ENCODE data around the gene IPO11. TPM values are rescaled to one million over a fixed set of nuclear protein-coding genes. Genes with fewer than 3 reads are reported as not detected.

Gene IPO11
- total RNA-seq, 1 experiment from 2014 or later, result 66.5 TPM

- Histone ChIP-seq H3K36me3 (ENCODE audit: insufficient read depth, low read length, poor library complexity, severe bottlenecking) (peaks cover 63% of the 10 kb centered on the region), H3K9me3 (ENCODE audit: low read depth, low read length, poor library complexity, severe bottlenecking) (no peaks in the 10 kb centered on the region), H3K27ac (ENCODE audit: low read depth, low read length, poor library complexity, severe bottlenecking) (no peak overlapping the region), H3K4me1 (ENCODE audit: insufficient read depth, low read length, poor library complexity, severe bottlenecking) (no peaks in the 10 kb centered on the region), H3K4me3 (ENCODE audit: low read depth, low read length, poor library complexity, severe bottlenecking) (no peak overlapping the region), H3K27me3 (replicated peaks; ENCODE audit: insufficient read depth, low read depth, low read length, poor library complexity) (no peaks in the 10 kb centered on the region)
- intact Hi-C loops (cut with micrococcal nuclease; ENCODE audit: unreplicated experiment), result no loop called here
- TF ChIP-seq CTCF (conservative IDR thresholded peaks at IDR 0.05; ENCODE audit: low read depth, low read length) (no peak), EZH2 (IDR thresholded peaks at IDR 0.05; ENCODE audit: borderline replicate concordance, low read depth, low read length, poor library complexity, severe bottlenecking) (no peak)
- ChIA-PET CTCF (no interaction called here), POLR2A (ENCODE audit: low non-redundant PET) (no interaction called here)
- no peak for DNase-seq (ENCODE audit: low spot score)
- no TSS peak for BruUV-seq (replicated peaks)
Observed at GRCh38 chr5:62375627-62376026, 36.9 kb upstream of the IPO11 start.

- Histone ChIP-seq H3K9me3 (ENCODE audit: low read depth, low read length, poor library complexity, severe bottlenecking) (no peaks in the 10 kb centered on the region), H3K4me1 (ENCODE audit: insufficient read depth, low read length, poor library complexity, severe bottlenecking) (no peaks in the 10 kb centered on the region), H3K27me3 (replicated peaks; ENCODE audit: insufficient read depth, low read depth, low read length, poor library complexity) (no peaks in the 10 kb centered on the region), H3K4me3 (ENCODE audit: low read depth, low read length, poor library complexity, severe bottlenecking) (no peak overlapping the region), H3K27ac (ENCODE audit: low read depth, low read length, poor library complexity, severe bottlenecking) (no peak overlapping the region), H3K36me3 (ENCODE audit: insufficient read depth, low read length, poor library complexity, severe bottlenecking) (peaks cover 67% of the 10 kb centered on the region)
- intact Hi-C loops (cut with micrococcal nuclease; ENCODE audit: unreplicated experiment), result no loop called here
- TF ChIP-seq CTCF (conservative IDR thresholded peaks at IDR 0.05; ENCODE audit: low read depth, low read length) (no peak), EZH2 (IDR thresholded peaks at IDR 0.05; ENCODE audit: borderline replicate concordance, low read depth, low read length, poor library complexity, severe bottlenecking) (no peak)
- POLR2A ChIA-PET (ENCODE audit: low non-redundant PET), result no interaction called here
- CTCF ChIA-PET, result no interaction called here
- BruUV-seq (replicated peaks), result no TSS peak
- DNase-seq (ENCODE audit: low spot score), result no peak
Observed at GRCh38 chr5:62376064-62376463, 36.5 kb upstream of the IPO11 start.

- ChIA-PET POLR2A (ENCODE audit: low non-redundant PET) (no interaction called here), CTCF (no interaction called here)
- H3K4me1 ChIP-seq (ENCODE audit: insufficient read depth, low read length, poor library complexity, severe bottlenecking), result no peaks in the 10 kb centered on the region
- H3K36me3 ChIP-seq (ENCODE audit: insufficient read depth, low read length, poor library complexity, severe bottlenecking), result peaks cover 88% of the 10 kb centered on the region
- intact Hi-C loops (cut with micrococcal nuclease; ENCODE audit: unreplicated experiment), result no loop called here
- no peak for DNase-seq (ENCODE audit: low spot score)
- H3K27ac ChIP-seq (ENCODE audit: low read depth, low read length, poor library complexity, severe bottlenecking), result no peak overlapping the region
- TF ChIP-seq EZH2 (IDR thresholded peaks at IDR 0.05; ENCODE audit: borderline replicate concordance, low read depth, low read length, poor library complexity, severe bottlenecking) (no peak), CTCF (conservative IDR thresholded peaks at IDR 0.05; ENCODE audit: low read depth, low read length) (no peak)
- H3K4me3 ChIP-seq (ENCODE audit: low read depth, low read length, poor library complexity, severe bottlenecking), result no peak overlapping the region
- no peaks in the 10 kb centered on the region for H3K27me3 ChIP-seq (replicated peaks; ENCODE audit: insufficient read depth, low read depth, low read length, poor library complexity)
- no TSS peak for BruUV-seq (replicated peaks)
- no peaks in the 10 kb centered on the region for H3K9me3 ChIP-seq (ENCODE audit: low read depth, low read length, poor library complexity, severe bottlenecking)
Observed at GRCh38 chr5:62385131-62385530, 27.4 kb upstream of the IPO11 start.

Measured in A673 (cell line).